Prostate gland (tissue), 2 donors: ENCODE data around the gene DDX39B. TPM values are rescaled to one million over a fixed set of nuclear protein-coding genes. Genes with fewer than 3 reads are reported as not detected.

Experiments
- DNase-seq: peaks from one replicate; pipeline ENCODE4 v3.0.0-alpha.2; 2019; ENCODE audit warnings: low spot score
- H3K27ac ChIP-seq, 2 donors: fragments of 200-600 bp; sonication (generic); 2 replicates each; pipeline ENCODE4 v1.5.1; 2017 to 2019
- H3K27me3 ChIP-seq: fragments of 200-600 bp; sonication (generic); replicated peaks from 2 replicates; pipeline ENCODE4 v1.5.1; 2019; ENCODE audit not compliant: insufficient read depth
- H3K36me3 ChIP-seq, 2 donors: fragments of 200-600 bp; sonication (generic); 1 replicate in 1 of 2; 2 replicates in 1 of 2; pipeline versions ENCODE4 v1.5.1 to v1.8.1; 2017 to 2019
- H3K4me1 ChIP-seq: fragments of 200-600 bp; sonication (generic); replicated peaks from 2 replicates; pipeline ENCODE4 v1.5.1; 2019
- H3K4me3 ChIP-seq, 2 donors: fragments of 200-600 bp; sonication (generic); 2 replicates each; pipeline ENCODE4 v1.5.1; 2017 to 2019
- H3K9me3 ChIP-seq: fragments of 200-600 bp; sonication (generic); 2 replicates; pipeline ENCODE4 v1.5.1; 2017
- CTCF ChIP-seq, 4 experiments: fragments of 200-600 bp in 2 of 4; fragments of 450-650 bp in 2 of 4; sonication (generic) in 2 of 4; IDR thresholded peaks; 1 replicate in 3 of 4; 2 replicates in 1 of 4; pipeline ENCODE4 v1.5.1; 2016 to 2019; ENCODE audit warnings: antibody characterized with exemption in 4 of 4, mild to moderate bottlenecking in 2 of 4, moderate library complexity in 2 of 4
- POLR2A ChIP-seq: fragments of 450-650 bp; IDR thresholded peaks from one replicate; pipeline ENCODE4 v1.6.1; 2016; ENCODE audit warnings: antibody characterized with exemption, mild to moderate bottlenecking
- POLR2AphosphoS5 ChIP-seq: sonication (generic); formaldehyde crosslinking; IDR thresholded peaks from one replicate; pipeline ENCODE4 v1.6.1; 2017; ENCODE audit warnings: antibody characterized with exemption
- WGBS: methylation state at CpG from one replicate; pipeline ENCODE4 v1.1.5; 2018; 5-methylcytosine and 5-hydroxymethylcytosine counted together
- intact Hi-C: fragments of 100-400 bp; cut with DNase I; formaldehyde crosslinking; loops from one replicate; pipeline ENCODE4 v1.14.2; 2022
- total RNA-seq, 2 donors: library from RNA; depleted of rRNA; stranded (reverse); fragments of >200 nt; gene quantifications; one replicate each; pipeline ENCODE4 v1.1.0, GENCODE V29; 2016

The DDX39B gene
- total RNA-seq, 2 donors from 2014 or later = 227 to 390 TPM

- TF ChIP-seq CTCF (IDR thresholded peaks at IDR 0.05) (no peak), POLR2A (no peak), POLR2AphosphoS5 (no peak)
- Histone ChIP-seq H3K27ac (no peak overlapping the region), H3K9me3 (no peaks in the 10 kb centered on the region), H3K36me3 (peaks cover 13 to 40% of the 10 kb centered on the region in 2 donors), H3K27me3 (no peaks in the 10 kb centered on the region), H3K4me1 (peaks cover 21% of the 10 kb centered on the region), H3K4me3 (no peak overlapping the region)
- intact Hi-C loops = no loop called here
- DNase-seq = no peak
- WGBS = 41% methylated on average over 2 of the region's 2 CpGs
Measured at GRCh38 chr6:31535538-31536324, 6.1 kb downstream of the DDX39B start.

GRCh38 chr6:31534521-31535040 lies 7.2 kb downstream of the DDX39B start:
- no peak overlapping the region for H3K4me3 ChIP-seq
- no peak for DNase-seq
- intact Hi-C loops = no loop called here
- H3K27me3 ChIP-seq = no peaks in the 10 kb centered on the region
- 88% methylated on average over 24 of the region's 24 CpGs for WGBS
- TF ChIP-seq POLR2AphosphoS5 (no peak), POLR2A (no peak)
- H3K27ac ChIP-seq = no peak overlapping the region
- peaks cover 15 to 41% of the 10 kb centered on the region in 2 donors for H3K36me3 ChIP-seq
- H3K4me1 ChIP-seq = peaks cover 10% of the 10 kb centered on the region
- no peaks in the 10 kb centered on the region for H3K9me3 ChIP-seq

- 91% methylated on average over 6 of the region's 6 CpGs for WGBS
- Histone ChIP-seq H3K27me3 (no peaks in the 10 kb centered on the region), H3K4me1 (peaks cover 6% of the 10 kb centered on the region), H3K4me3 (no peak overlapping the region), H3K36me3 (peaks cover 15 to 41% of the 10 kb centered on the region in 2 donors), H3K9me3 (no peaks in the 10 kb centered on the region), H3K27ac (no peak overlapping the region)
- intact Hi-C loops = no loop called here
- no peak for DNase-seq
- TF ChIP-seq POLR2AphosphoS5 = no peak
- no peak for TF ChIP-seq POLR2A
- no peak for TF ChIP-seq CTCF (IDR thresholded peaks at IDR 0.05)
Measured at GRCh38 chr6:31534011-31534410, 7.8 kb downstream of the DDX39B start.

- no peak for DNase-seq
Measured at GRCh38 chr6:31533455-31533841, 8.4 kb downstream of the DDX39B start.

More at GRCh38 chr6:31533455-31533841, 8.4 kb downstream of the DDX39B start:
- WGBS = 84% methylated on average over 1 of the region's 1 CpG
- H3K36me3 ChIP-seq = peaks cover 15 to 41% of the 10 kb centered on the region in 2 donors
- no peaks in the 10 kb centered on the region for H3K27me3 ChIP-seq
- H3K4me1 ChIP-seq = peaks cover under 1% of the 10 kb centered on the region
- intact Hi-C loops = no loop called here
- no peaks in the 10 kb centered on the region for H3K9me3 ChIP-seq
- H3K4me3 ChIP-seq = no peak overlapping the region
- H3K27ac ChIP-seq = no peak overlapping the region
- TF ChIP-seq POLR2A = no peak
- TF ChIP-seq POLR2AphosphoS5 = no peak
- no peak for TF ChIP-seq CTCF (IDR thresholded peaks at IDR 0.05)
